Mucosa of descending colon (tissue), 3 donors: ENCODE data around the gene CHN2. TPM values are rescaled to one million over a fixed set of nuclear protein-coding genes. Genes with fewer than 3 reads are reported as not detected.

Source experiments
- ATAC-seq: fragments of 200-7000 bp; cut with Tn5 transposase; one replicate; pipeline ENCODE4 v1.9.1; 2020; ENCODE audit warnings: mild to moderate bottlenecking, moderate library complexity
- DNase-seq, 3 donors: peaks; one replicate each; pipeline ENCODE4 v3.0.0-alpha.2; 2020
- H3K36me3 ChIP-seq: fragments of 200-600 bp; one replicate; pipeline ENCODE4 v1.8.0; 2021; ENCODE audit warnings: low read depth, mild to moderate bottlenecking
- H3K4me1 ChIP-seq: fragments of 200-600 bp; one replicate; pipeline ENCODE4 v1.8.0; 2021; ENCODE audit warnings: low read depth, mild to moderate bottlenecking
- H3K4me3 ChIP-seq: fragments of 200-600 bp; one replicate; pipeline ENCODE4 v1.8.0; 2021; ENCODE audit warnings: mild to moderate bottlenecking
- H3K9me3 ChIP-seq: fragments of 200-600 bp; one replicate; pipeline ENCODE4 v1.8.0; 2021; ENCODE audit warnings: mild to moderate bottlenecking
- CTCF ChIP-seq: fragments of 200-600 bp; IDR thresholded peaks from one replicate; pipeline ENCODE4 v1.8.0; 2022; ENCODE audit warnings: antibody characterized with exemption, mild to moderate bottlenecking
- intact Hi-C, 2 donors: fragments of 100-400 bp; cut with DNase I in 1 of 2; cut with micrococcal nuclease in 1 of 2; formaldehyde crosslinking; loops; one replicate each; pipeline versions ENCODE4 v1.11.0 to v1.11.1; 2022; cut with DNase I, micrococcal nuclease
- total RNA-seq, 3 donors: library from RNA; stranded (reverse); fragmentation: NEBNext Ultra II Directional in 2 of 3; extraction: Animal tissue kit (Norgen Biotek cat#: 25700) in 2 of 3; gene quantifications; one replicate each; pipeline versions ENCODE4 v1.2.1 to v1.2.4, GENCODE V29; 2021 to 2023
- donor health status: DM: no; HTN: no; CAD: no; lungs with moderate emphysema.
- donor health status: DM: no; HTN: no; CAD: no.
- donor health status: DM: no; HTN: yes; CAD: no.

CHN2 gene
- total RNA-seq, 3 donors from 2014 or later: 18.7 to 41.5 (median 27.6) TPM

DNA sequence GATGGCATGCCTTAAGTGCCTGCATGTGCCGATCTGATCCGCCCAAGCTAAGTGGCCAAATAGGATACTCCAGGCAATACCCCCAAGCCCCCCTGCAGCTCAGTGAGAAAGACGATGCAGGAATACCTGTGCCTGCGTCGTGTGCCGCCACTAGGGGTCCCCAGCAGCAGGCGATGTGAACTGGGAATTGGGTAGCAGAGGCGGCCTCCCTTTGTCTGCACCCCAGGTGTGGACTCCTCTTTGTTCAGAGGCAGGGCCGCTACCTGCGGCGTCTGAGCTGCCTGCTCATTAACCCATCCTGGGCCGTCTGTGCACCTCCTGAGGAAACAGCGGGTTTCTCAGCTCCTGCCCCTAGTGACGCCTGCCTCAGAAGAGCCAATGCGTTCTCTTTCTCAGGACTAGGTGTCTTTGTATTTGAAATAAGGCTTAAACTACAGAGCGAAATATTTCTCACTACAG, 4.8 kb upstream of the CHN2 start:
- peak; percentile 78 for TF ChIP-seq CTCF
- intact Hi-C loops: loop anchor here in 1 of 2 donors (5.0 kb wide), 1 partner anchor 218 kb away; no protein-coding TSS in a partner anchor
- peak; percentile 71 for ATAC-seq
- Histone ChIP-seq H3K9me3 (no peaks in the 10 kb centered on the region), H3K4me3 (no peak overlapping the region), H3K36me3 (no peaks in the 10 kb centered on the region), H3K4me1 (no peaks in the 10 kb centered on the region)
- peak; percentile 72 to 85 (median 81) for DNase-seq

GRCh38 chr7:29190349-29191045, 4.1 kb upstream of the CHN2 start:
- no peak for TF ChIP-seq CTCF

GRCh38 chr7:29192323-29192722, 2.3 kb upstream of the CHN2 start:
- DNase-seq (no peak), ATAC-seq (no peak)
- TF ChIP-seq CTCF: no peak
- no peak overlapping the region for H3K4me3 ChIP-seq
- intact Hi-C loops: loop anchor here in 1 of 2 donors (5.0 kb wide), 1 partner anchor 215 kb away; no protein-coding TSS in a partner anchor
- no peaks in the 10 kb centered on the region for H3K36me3 ChIP-seq
- no peaks in the 10 kb centered on the region for H3K9me3 ChIP-seq
- no peaks in the 10 kb centered on the region for H3K4me1 ChIP-seq

More at GRCh38 chr7:29190349-29191045, 4.1 kb upstream of the CHN2 start:
- H3K9me3 ChIP-seq: no peaks in the 10 kb centered on the region
- no peak overlapping the region for H3K4me3 ChIP-seq
- DNase-seq (peak in 1 of 3 donors; percentile 45), ATAC-seq (peak; percentile 33)
- H3K4me1 ChIP-seq: no peaks in the 10 kb centered on the region
- H3K36me3 ChIP-seq: no peaks in the 10 kb centered on the region
- intact Hi-C loops: loop anchor here in 1 of 2 donors (5.0 kb wide), 1 partner anchor 217 kb away; no protein-coding TSS in a partner anchor

DNA sequence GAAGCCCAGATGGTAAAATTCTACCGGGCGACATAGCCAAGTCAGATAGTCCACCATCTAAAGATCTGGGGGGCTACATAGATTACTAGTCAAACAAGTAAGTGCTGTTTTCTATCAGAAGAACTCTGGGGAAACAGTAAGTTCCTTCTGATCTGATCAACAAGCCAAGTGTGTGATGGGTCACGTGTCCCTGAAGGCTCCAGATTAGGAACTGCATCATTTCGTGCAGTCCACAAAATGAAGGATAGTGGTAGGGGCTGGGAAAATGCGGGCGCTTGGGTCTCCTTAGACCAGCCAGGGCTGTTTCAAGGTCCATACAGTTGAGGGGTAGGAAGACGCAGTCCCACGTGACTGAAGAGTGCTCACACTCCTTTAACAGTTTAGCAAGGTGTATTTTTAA, 1.8 kb upstream of the CHN2 start:
- DNase-seq (no peak), ATAC-seq (no peak)
- Histone ChIP-seq H3K4me1 (no peaks in the 10 kb centered on the region), H3K36me3 (no peaks in the 10 kb centered on the region), H3K4me3 (no peak overlapping the region), H3K9me3 (no peaks in the 10 kb centered on the region)
- intact Hi-C loops: loop anchor here in 1 of 2 donors (5.0 kb wide), 1 partner anchor 214 kb away; no protein-coding TSS in a partner anchor
- TF ChIP-seq CTCF: no peak

DNA sequence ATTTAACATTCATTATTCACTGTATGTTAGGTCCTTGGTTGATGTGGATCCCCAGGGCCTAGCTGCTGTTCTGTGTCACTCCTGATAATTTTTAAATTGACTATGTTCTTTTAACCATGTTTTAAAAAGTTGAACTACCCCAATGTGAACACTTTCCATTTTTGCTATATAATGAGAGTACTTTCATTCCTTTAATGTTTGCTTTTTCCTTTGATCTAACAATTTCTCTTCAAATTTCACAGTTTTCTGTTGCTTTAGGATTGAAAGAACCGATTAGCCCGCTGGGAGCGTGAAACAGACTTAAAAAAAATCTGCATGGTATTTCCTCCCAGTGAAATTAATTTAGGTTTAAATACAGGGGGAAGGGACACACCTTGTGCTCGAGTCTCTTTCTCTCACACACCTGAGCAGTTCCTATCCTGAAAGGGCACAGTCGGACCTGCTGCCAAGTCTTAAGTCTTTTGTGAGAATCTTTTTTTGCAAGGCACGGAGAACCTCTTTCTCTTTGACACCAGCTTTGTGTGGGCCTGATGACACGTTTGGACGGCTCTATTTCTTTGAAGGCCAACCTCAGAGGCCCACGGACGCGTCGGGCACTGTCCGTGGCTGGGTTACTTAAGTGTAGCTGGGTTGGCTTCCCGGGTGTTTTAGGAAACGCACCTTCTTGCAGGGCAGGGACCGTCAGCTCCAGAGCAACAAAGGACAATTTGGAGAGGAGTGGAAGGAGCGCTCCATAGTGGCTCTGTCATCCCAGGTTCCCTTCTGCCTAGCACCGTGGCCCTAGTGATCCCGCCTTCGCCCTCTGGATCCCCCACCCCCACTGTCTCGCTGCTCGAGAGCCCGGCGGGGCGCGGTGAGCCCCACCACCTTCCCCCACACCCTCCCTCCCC, 1.0 kb upstream of the CHN2 start:
- TF ChIP-seq CTCF: no peak
- H3K36me3 ChIP-seq: no peaks in the 10 kb centered on the region
- DNase-seq (peak in 1 of 3 donors; percentile 20), ATAC-seq (peak; percentile 13)
- H3K9me3 ChIP-seq: no peaks in the 10 kb centered on the region
- intact Hi-C loops: loop anchor here in 1 of 2 donors (5.0 kb wide), 1 partner anchor 214 kb away; no protein-coding TSS in a partner anchor
- no peaks in the 10 kb centered on the region for H3K4me1 ChIP-seq
- H3K4me3 ChIP-seq: no peak overlapping the region
